GM21737 (cell line): ENCODE data around the gene ZDHHC1.

Experiments used
- ATAC-seq: cut with Tn5 transposase; IDR thresholded peaks from one replicate; pipeline ENCODE4 v1.9.1; 2021; ENCODE audit warnings: mild to moderate bottlenecking, moderate library complexity; ENCODE audit not compliant: unreplicated experiment

ZDHHC1 gene

GRCh38 chr16:67415872-67416793 lies at the start of gene ZDHHC1:
TSS of gene ZDHHC1 (minus strand) at chr16:67416477. CDS start at chr16:67407775, 8,702 bp downstream.
- peak; percentile 77 for ATAC-seq

GRCh38 chr16:67464565-67464964 lies 48.3 kb upstream of the ZDHHC1 start:
- no peak for ATAC-seq

GRCh38 chr16:67463691-67464090 lies 47.4 kb upstream of the ZDHHC1 start:
- ATAC-seq = no peak

GRCh38 chr16:67463059-67463458 lies 46.8 kb upstream of the ZDHHC1 start:
- ATAC-seq = no peak

- ATAC-seq = no peak
Measured at GRCh38 chr16:67462279-67462655, 46.0 kb upstream of the ZDHHC1 start.

DNA sequence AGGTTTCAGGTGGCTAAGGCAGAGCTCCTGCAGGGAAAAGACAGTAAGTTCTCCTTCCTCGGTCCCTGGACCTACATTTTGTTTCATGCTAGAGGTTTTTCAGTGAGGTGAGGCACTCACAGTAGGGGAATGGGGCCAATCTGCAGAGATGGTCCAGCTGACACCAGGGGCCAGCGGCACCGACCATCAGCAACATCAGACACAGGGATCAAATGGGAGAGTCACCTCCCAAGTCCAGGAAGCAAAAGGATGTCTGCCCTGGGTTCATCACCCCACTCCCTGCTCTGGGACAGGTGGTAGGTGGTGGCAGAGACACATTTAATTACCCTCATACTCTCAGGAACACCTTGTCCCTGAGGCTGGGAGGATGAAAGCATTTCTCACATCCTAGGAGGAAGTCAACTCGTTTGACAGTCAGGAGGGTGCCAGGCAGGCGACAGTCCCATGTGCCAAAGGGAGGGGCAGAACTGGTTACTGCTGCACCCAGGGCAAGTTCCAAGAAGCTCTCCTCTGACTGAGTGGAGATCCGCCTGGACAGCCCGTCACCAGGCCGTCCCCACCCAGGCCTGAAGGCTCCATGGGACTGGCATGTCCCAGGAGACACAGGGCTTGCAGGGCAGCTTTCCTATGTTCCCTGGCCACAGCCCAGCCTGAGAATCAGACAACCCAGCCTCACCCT lies 45.5 kb upstream of the ZDHHC1 start:
- ATAC-seq = no peak

- no peak for ATAC-seq
Measured at GRCh38 chr16:67460961-67461360, 44.7 kb upstream of the ZDHHC1 start.

DNA sequence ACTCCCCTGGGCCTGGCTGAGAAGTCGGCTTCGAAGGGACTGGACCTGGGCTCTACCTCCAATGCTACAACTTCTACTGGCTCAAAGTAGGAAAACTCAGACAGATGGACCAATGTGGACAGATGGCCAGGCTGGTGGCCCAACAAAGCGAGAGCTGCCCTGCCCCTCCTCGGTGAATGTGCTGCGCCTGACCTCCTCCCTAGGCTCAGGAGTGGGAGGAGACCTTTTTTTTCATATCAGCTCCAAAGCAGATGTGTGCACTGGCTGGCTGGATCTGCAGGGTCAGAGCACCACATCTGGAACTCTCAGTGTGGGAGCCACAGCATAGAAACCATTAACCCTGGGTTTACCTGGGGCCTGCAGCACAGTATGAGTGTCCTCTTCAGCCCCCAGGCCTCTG lies 43.9 kb upstream of the ZDHHC1 start:
- no peak for ATAC-seq

DNA sequence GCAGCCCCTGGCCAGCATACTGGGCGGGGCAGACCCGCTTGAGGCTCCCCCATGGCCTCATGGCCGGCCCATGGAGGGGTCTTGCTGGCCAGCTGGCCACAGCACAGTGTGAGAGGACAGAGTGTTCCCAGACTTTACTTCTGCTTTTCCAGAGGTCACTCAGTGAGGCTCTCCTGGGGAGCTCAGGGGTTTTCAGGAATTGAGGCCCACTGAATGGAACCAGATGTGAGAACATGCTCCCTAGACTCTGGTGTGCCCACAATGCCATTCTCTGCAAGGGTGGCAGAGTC lies 43.5 kb upstream of the ZDHHC1 start:
- ATAC-seq = no peak

- ATAC-seq = no peak
Measured at GRCh38 chr16:67459066-67459860, 43.0 kb upstream of the ZDHHC1 start.

- ATAC-seq = no peak
Measured at GRCh38 chr16:67458121-67458641, 41.9 kb upstream of the ZDHHC1 start.

GRCh38 chr16:67457611-67458010 lies 41.3 kb upstream of the ZDHHC1 start:
- no peak for ATAC-seq

DNA sequence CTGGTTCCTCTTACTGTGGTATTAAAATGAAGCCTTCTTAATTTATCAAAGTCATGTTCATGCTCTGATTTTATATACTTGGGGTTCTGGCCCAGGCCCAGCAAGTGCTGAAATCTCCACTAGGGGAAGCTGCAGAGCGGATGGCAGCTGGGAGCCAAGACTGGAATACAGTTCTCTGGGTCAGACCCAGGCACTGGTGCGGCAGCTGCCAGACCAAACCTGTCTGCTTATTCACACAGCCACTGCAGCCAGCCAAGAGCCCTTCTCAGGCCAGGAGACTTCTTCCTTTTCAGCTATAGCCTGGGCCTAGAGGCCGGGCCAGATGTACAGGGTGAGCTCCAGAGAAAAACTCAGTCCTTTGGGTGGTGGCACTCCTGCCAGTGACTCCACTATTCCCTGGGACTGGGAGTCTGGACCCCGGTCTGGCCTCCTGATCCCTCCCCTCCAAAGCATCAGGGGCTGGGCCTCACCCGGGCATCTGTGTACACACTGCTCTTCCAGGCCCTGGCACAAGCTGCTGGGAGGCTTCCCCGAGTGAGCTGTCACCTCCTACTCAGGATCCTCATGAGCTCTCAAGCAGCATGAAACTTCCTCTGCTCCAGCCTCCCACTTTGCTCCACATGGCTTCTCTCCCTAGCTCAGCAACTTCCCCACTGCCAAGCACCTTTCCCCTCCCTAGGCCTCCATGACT lies 40.3 kb upstream of the ZDHHC1 start:
- ATAC-seq = no peak

DNA sequence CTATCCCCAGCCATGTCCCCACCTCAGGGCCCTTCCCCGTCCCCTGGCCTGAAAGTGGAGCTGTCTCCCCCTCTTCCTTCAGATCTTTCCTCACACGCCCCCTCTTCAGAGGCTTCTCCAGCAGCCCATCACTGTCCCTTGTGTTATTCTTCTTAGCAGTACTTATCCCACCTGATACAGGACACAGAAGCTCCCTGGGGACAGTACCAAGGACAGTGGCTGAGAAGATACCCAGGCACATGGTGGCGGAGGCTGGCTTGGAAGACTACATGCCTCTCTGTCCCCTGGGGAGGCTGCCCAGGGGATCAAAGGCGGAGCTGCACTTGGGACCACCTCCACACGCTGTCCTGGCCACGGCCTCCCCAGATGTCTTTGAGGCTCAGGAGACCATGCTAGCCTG lies 38.6 kb upstream of the ZDHHC1 start:
- ATAC-seq = no peak

DNA sequence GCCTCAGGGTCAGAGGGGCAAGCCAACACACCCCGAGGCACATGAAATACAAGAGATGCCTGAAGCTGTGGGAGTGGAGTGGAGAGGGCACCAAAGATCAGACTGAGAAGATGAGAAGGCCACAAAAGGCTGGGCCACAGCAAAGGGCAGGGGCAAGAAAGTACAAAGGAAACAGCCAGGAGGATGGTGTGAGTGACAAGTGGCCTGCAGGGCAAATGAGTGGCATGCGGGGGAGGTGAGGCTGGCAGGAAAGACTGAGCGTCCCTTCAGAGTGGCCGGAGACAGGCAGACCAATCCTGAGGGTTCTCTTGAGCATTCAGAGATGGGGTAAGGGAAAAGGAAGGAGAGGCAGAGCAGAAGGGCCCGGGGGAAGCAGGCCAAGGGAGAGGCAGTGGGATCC lies 37.8 kb upstream of the ZDHHC1 start:
- ATAC-seq = no peak

- ATAC-seq = no peak
Measured at GRCh38 chr16:67451704-67452435, 35.6 kb upstream of the ZDHHC1 start.

GRCh38 chr16:67451061-67451703 lies 34.9 kb upstream of the ZDHHC1 start:
- no peak for ATAC-seq

GRCh38 chr16:67449739-67450138 lies 33.5 kb upstream of the ZDHHC1 start:
- no peak for ATAC-seq

DNA sequence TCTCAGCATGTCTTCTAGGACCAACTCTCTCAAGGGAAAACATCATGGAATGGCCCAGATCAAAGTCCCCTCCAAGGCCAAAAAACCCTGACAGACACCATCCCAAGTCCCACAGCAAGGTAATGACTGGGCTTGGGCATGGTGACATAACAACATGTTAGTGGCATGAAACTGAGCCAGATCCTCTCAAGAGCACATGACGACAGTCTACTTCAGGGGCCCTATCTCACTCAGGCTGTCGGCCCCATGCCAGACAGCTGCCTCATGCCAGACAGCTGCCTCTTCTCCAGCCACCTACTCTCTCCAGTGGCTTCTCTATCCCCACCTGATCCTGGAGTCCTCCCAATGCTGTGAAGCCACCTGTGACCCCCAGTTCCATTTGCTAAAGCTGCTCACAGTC lies 33.1 kb upstream of the ZDHHC1 start:
- no peak for ATAC-seq

DNA sequence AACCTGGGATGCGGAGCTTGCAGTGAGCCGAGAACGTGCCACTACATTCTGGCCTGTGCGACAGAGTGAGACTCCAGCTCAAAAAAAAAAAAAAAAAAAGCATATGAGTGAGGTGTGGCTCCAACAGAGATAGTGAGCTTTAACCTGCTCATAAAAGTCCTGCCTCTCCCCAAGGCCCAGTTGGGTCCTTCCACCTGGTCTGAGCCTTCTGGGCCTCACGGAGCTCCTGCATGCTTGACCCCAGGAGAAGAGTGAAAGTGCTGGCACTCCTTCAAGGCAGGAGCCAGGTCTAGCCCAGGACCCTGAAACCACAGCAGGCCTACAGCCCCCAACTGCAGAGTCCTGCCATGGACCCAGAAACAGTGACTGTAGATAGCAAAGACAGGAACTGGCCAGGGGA lies 32.3 kb upstream of the ZDHHC1 start:
- ATAC-seq = no peak
